HG02973 (cell line): ENCODE data around the gene PAQR5.
"Not testable (repeated sequence)": the region's sequence is repeated elsewhere in the genome, so short reads cannot be mapped to it uniquely, and the experiment has no call there.

Source experiments
- ATAC-seq: cut with Tn5 transposase; IDR thresholded peaks from one replicate; pipeline ENCODE4 v1.9.1; 2021; ENCODE audit warnings: moderate library complexity; ENCODE audit not compliant: unreplicated experiment

PAQR5 gene

GRCh38 chr15:69415381-69415780 is 116.7 kb downstream of the PAQR5 start:
- no peak for ATAC-seq

GRCh38 chr15:69417581-69417980 is 118.9 kb downstream of the PAQR5 start:
- ATAC-seq, result no peak

GRCh38 chr15:69421498-69421897 is 122.8 kb downstream of the PAQR5 start:
- ATAC-seq, result no peak

- ATAC-seq, result no peak
Measured at GRCh38 chr15:69422336-69422895, 123.7 kb downstream of the PAQR5 start.

- ATAC-seq, result no peak
Measured at GRCh38 chr15:69424001-69424400, 125.3 kb downstream of the PAQR5 start.

- ATAC-seq, result no peak
Measured at GRCh38 chr15:69424748-69425413, 126.2 kb downstream of the PAQR5 start.

GRCh38 chr15:69433831-69434230 is 135.1 kb downstream of the PAQR5 start:
- no peak for ATAC-seq

GRCh38 chr15:69434238-69434637 is 135.5 kb downstream of the PAQR5 start:
- ATAC-seq, result no peak

- ATAC-seq, result no peak
Measured at GRCh38 chr15:69434679-69435078, 136.0 kb downstream of the PAQR5 start.

GRCh38 chr15:69435985-69436384 is 137.3 kb downstream of the PAQR5 start:
- no peak for ATAC-seq

- ATAC-seq, result no peak
Measured at GRCh38 chr15:69436951-69437350, 138.2 kb downstream of the PAQR5 start.

GRCh38 chr15:69439623-69440022 is 140.9 kb downstream of the PAQR5 start:
- ATAC-seq, result no peak

GRCh38 chr15:69443032-69443611 is 144.4 kb downstream of the PAQR5 start:
- ATAC-seq, result peak; percentile 55

- ATAC-seq, result no peak
Measured at GRCh38 chr15:69444686-69445085, 146.0 kb downstream of the PAQR5 start.

GRCh38 chr15:69446953-69447352 is 148.2 kb downstream of the PAQR5 start:
- ATAC-seq, result no peak

- ATAC-seq, result not testable (repeated sequence)
Measured at GRCh38 chr15:69450221-69450620, 151.5 kb downstream of the PAQR5 start.

GRCh38 chr15:69450968-69451695 is 152.4 kb downstream of the PAQR5 start:
- no peak for ATAC-seq

- peak; percentile 19 for ATAC-seq
Measured at GRCh38 chr15:69451951-69452691, 153.4 kb downstream of the PAQR5 start.

- ATAC-seq, result peak; percentile 79
Measured at GRCh38 chr15:69452692-69453521, 154.2 kb downstream of the PAQR5 start, which contains the start of gene RPLP1. TSS of gene RPLP1 (plus strand) at chr15:69452818. CDS start at chr15:69452949, 131 bp downstream.

- no peak for ATAC-seq
Measured at GRCh38 chr15:69454953-69455352, 156.2 kb downstream of the PAQR5 start.
